H1 (cell line): ENCODE results near the gene RABL3.

Experiments
- BCL11A ChIP-seq, 2 experiments: IDR thresholded peaks; one replicate each; pipeline ENCODE4 v1.6.1; 2011; ENCODE audit warnings: low read depth in 2 of 2, low read length in 2 of 2, mild to moderate bottlenecking in 2 of 2
- CTCF ChIP-seq, 3 experiments: IDR thresholded peaks; 1 replicate in 2 of 3; 2 replicates in 1 of 3; pipeline versions ENCODE4 v1.5.1 to v1.6.1; 2011; ENCODE audit warnings: low read length in 3 of 3, mild to moderate bottlenecking in 3 of 3, inconsistent platforms in 2 of 3, low read depth in 1 of 3, moderate library complexity in 1 of 3; ENCODE audit not compliant: insufficient read depth in 1 of 3; ENCODE audit errors: control extremely low read depth in 1 of 3
- POLR2A ChIP-seq, 2 experiments: IDR thresholded peaks; 1 replicate in 1 of 2; 2 replicates in 1 of 2; pipeline ENCODE4 v1.6.1; 2011; ENCODE audit warnings: low read depth in 2 of 2, low read length in 2 of 2, mild to moderate bottlenecking in 2 of 2; ENCODE audit errors: control extremely low read depth in 1 of 2

GRCh38 chr3:120791913-120792312 lies 49.6 kb upstream of the RABL3 start:
- TF ChIP-seq BCL11A (IDR thresholded peaks at IDR 0.05; ENCODE audit: low read depth in 2 of 2, low read length in 2 of 2) (no peak), CTCF (IDR thresholded peaks at IDR 0.05; ENCODE audit: control extremely low read depth in 1 of 3, insufficient read depth in 1 of 3, low read depth in 1 of 3, low read length in 3 of 3) (no peak), POLR2A (IDR thresholded peaks at IDR 0.05; ENCODE audit: control extremely low read depth in 1 of 2, low read depth in 2 of 2, low read length in 2 of 2) (no peak)
